LNCAP (cell line): Measurements from ENCODE around the gene ACTRT2.

ENCODE experiments used
- TF ChIP-seq, protein P1 (sequence below): fragments of 450-650 bp; IDR thresholded peaks from 2 replicates; pipeline ENCODE4 v1.5.1; 2017; ENCODE audit warnings: mild to moderate bottlenecking

Gene ACTRT2

GRCh38 chr1:3014443-3015268 is 6.6 kb upstream of the ACTRT2 start:
- TF ChIP-seq, protein P1, sequence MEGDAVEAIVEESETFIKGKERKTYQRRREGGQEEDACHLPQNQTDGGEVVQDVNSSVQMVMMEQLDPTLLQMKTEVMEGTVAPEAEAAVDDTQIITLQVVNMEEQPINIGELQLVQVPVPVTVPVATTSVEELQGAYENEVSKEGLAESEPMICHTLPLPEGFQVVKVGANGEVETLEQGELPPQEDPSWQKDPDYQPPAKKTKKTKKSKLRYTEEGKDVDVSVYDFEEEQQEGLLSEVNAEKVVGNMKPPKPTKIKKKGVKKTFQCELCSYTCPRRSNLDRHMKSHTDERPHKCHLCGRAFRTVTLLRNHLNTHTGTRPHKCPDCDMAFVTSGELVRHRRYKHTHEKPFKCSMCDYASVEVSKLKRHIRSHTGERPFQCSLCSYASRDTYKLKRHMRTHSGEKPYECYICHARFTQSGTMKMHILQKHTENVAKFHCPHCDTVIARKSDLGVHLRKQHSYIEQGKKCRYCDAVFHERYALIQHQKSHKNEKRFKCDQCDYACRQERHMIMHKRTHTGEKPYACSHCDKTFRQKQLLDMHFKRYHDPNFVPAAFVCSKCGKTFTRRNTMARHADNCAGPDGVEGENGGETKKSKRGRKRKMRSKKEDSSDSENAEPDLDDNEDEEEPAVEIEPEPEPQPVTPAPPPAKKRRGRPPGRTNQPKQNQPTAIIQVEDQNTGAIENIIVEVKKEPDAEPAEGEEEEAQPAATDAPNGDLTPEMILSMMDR = no peak

DNA sequence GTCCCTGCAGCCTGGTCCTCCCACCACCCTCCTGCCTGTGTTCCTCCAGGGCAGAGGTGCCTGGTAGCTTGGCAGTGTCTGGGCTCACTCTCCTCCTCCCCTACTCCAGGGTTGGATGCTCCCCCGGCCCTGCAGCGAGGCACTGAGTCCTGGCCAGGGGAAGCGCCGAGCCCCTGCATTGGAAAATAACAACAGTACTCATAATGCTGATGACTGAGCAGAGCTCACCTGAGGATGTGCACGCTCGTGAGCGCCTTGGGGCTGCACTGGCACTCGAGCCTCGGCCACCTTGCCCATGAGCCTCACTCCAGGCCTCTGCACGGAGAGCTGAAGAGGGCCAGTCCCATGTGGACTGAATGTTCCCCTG is 6.0 kb upstream of the ACTRT2 start:
- TF ChIP-seq, protein P1 = no peak

DNA sequence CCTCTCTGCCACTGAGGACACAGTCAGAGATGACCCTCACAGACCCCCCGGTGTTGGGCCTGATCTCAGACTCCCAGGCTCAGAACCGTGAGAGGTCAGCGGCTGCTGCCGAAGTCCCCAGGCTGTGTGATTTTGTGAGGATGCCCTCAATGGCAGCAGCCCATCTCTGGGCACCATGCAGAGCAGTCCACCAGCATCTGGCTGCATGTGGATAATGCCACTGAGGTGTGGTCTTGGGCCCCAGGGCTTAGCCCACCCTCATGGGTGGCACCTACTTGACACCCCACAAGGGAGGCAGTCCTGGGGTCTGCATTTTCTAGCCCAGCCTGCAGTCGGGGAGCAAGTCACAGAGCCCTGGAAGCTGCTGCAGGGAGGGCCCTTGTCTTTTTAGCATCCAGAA is 5.5 kb upstream of the ACTRT2 start:
- TF ChIP-seq, protein P1 = no peak

- TF ChIP-seq, protein P1 = no peak
Observed at GRCh38 chr1:3016641-3017439, 4.4 kb upstream of the ACTRT2 start.

- TF ChIP-seq, protein P1 = no peak
Observed at GRCh38 chr1:3017440-3018050, 3.7 kb upstream of the ACTRT2 start.

DNA sequence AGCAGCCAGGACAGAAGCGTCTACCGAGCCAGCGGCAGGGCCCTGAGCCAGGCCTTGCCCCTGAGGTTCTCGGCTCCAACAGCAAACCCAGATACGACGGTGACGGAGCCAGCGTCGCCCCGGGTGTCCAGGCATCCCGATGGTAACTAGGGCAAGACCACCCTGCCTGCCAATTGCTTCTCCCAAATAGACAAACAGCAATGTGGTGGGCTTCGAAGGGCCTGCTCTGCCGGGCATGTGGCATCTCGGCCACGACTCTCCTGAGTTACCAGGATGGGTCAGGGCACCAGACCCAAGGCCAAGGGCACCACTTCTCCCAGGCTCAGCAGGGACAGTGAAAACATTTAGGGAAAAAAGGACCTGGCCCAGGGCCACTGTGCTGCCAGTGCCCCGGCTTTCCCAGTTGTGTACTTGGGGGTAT is 3.2 kb upstream of the ACTRT2 start:
- TF ChIP-seq, protein P1 = no peak

GRCh38 chr1:3018576-3018975 is 2.7 kb upstream of the ACTRT2 start:
- TF ChIP-seq, protein P1 = no peak
